GM12891 (cell line): ENCODE data around the gene SH2D1A.

ENCODE experiments used
- PAX5 ChIP-seq: IDR thresholded peaks from 2 replicates; pipeline ENCODE4 v1.6.1; 2011; ENCODE audit warnings: low read length, moderate library complexity, mild to moderate bottlenecking; ENCODE audit not compliant: insufficient read depth, severe bottlenecking
- POLR2A ChIP-seq: IDR thresholded peaks from 2 replicates; pipeline ENCODE4 v1.6.1; 2011; ENCODE audit warnings: low read depth, low read length, control low read depth
- POLR2AphosphoS5 ChIP-seq: IDR thresholded peaks from 2 replicates; pipeline ENCODE4 v1.6.1; 2011; ENCODE audit warnings: low read depth, low read length, control low read depth
- POU2F2 ChIP-seq: IDR thresholded peaks from 2 replicates; pipeline ENCODE4 v1.6.1; 2011; ENCODE audit warnings: low read depth, mild to moderate bottlenecking, control low read depth, low read length, moderate library complexity
- SPI1 ChIP-seq: IDR thresholded peaks from 2 replicates; pipeline ENCODE4 v1.6.1; 2011; ENCODE audit warnings: low read depth, low read length, control low read depth
- TAF1 ChIP-seq: IDR thresholded peaks from 2 replicates; pipeline ENCODE4 v1.6.1; 2011; ENCODE audit warnings: low read depth, low read length, control low read depth

DNA sequence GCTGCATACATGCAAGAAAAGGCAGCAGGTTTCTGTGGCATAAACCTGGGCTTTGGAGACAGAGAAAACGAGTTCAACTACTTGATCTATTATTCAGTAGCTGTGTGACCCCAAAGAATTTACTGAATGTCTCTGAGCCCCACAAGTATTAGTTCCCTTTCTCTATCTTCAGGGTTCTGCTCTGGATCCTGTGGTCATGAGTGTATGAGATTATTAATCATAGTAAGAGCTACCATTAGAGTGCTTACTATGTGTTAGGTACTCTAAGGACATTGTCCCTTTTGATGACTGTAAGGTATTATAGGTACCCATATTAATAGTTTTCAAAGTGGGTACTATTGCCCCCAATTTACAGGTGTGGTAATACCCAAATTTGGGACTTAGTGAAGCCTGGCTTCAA is 8.4 kb upstream of the SH2D1A start:
- TF ChIP-seq SPI1 (no peak), POLR2AphosphoS5 (no peak), TAF1 (no peak), POLR2A (no peak), PAX5 (no peak), POU2F2 (no peak)
